CD4-positive, alpha-beta T cell (primary cell): ENCODE results near the gene DGKB. TPM values are rescaled to one million over a fixed set of nuclear protein-coding genes. Genes with fewer than 3 reads are reported as not detected.

ENCODE experiments used
- ATAC-seq: fragments of 200-7000 bp; cut with Tn5 transposase; one replicate; pipeline ENCODE4 v1.10.0; 2022; ENCODE audit warnings: mild to moderate bottlenecking; ENCODE audit not compliant: poor library complexity
- CTCF ChIA-PET: fragments of 350-600 bp; sonication (Branson Sonifier 250); formaldehyde crosslinking; loops from one replicate; lab custom pipeline; 2021; ENCODE audit warnings: antibody characterized with exemption, inconsistent platforms; lab: Charles Lee
- POLR2A ChIA-PET: fragments of 350-600 bp; sonication (Branson Sonifier 250); formaldehyde crosslinking; loops from one replicate; lab custom pipeline; 2021; ENCODE audit warnings: antibody characterized with exemption, inconsistent platforms; lab: Charles Lee
- DNase-seq, 14 experiments: peaks; one replicate each; pipeline ENCODE4 v3.0.0-alpha.2; 2013 to 2020; ENCODE audit warnings: mixed read lengths in 2 of 14
- H3K27ac ChIP-seq, 2 donors: one replicate each; pipeline versions ENCODE4 v1.5.1 to v1.7.0; 2013; ENCODE audit warnings: low read length in 2 of 2, low read depth in 1 of 2, mild to moderate bottlenecking in 1 of 2
- H3K27me3 ChIP-seq, 2 experiments: 1 replicate in 1 of 2; 2 replicates in 1 of 2; pipeline versions ENCODE4 v1.6.1 to v1.7.0; 2013; ENCODE audit warnings: low read length in 2 of 2, control low read depth in 1 of 2, mild to moderate bottlenecking in 1 of 2, moderate library complexity in 1 of 2; ENCODE audit not compliant: insufficient read depth in 2 of 2, control insufficient read depth in 1 of 2
- H3K36me3 ChIP-seq: one replicate; pipeline ENCODE4 v1.6.1; 2013; ENCODE audit warnings: low read length, control low read depth; ENCODE audit not compliant: insufficient read depth
- H3K4me1 ChIP-seq: one replicate; pipeline ENCODE4 v1.6.1; 2013; ENCODE audit warnings: low read length, control low read depth; ENCODE audit not compliant: insufficient read depth
- H3K4me3 ChIP-seq: one replicate; pipeline ENCODE4 v1.5.1; 2013; ENCODE audit warnings: mild to moderate bottlenecking, low read length, moderate library complexity
- H3K9me3 ChIP-seq, 2 experiments: 1 replicate in 1 of 2; 2 replicates in 1 of 2; pipeline versions ENCODE4 v1.6.1 to v1.7.0; 2013; ENCODE audit warnings: low read length in 2 of 2, mild to moderate bottlenecking in 2 of 2, control low read depth in 1 of 2, moderate library complexity in 1 of 2; ENCODE audit not compliant: control insufficient read depth in 1 of 2, insufficient read depth in 1 of 2
- H3K27ac Mint-ChIP-seq: one replicate; pipeline ENCODE4 v1.8.0; 2020; ENCODE audit warnings: mixed read lengths
- H3K27me3 Mint-ChIP-seq: one replicate; pipeline ENCODE4 v1.8.0; 2021; ENCODE audit warnings: mixed read lengths
- H3K36me3 Mint-ChIP-seq: one replicate; pipeline ENCODE4 v1.8.0; 2021; ENCODE audit warnings: low read depth, mixed read lengths
- H3K4me1 Mint-ChIP-seq: one replicate; pipeline ENCODE4 v1.8.0; 2021; ENCODE audit warnings: low read depth, mixed read lengths
- H3K4me3 Mint-ChIP-seq: one replicate; pipeline ENCODE4 v1.8.0; 2020; ENCODE audit warnings: mild to moderate bottlenecking, mixed read lengths
- H3K9me3 Mint-ChIP-seq: one replicate; pipeline ENCODE4 v1.8.0; 2020; ENCODE audit warnings: mixed read lengths
- intact Hi-C, 2 experiments: fragments of 100-400 bp; cut with DNase I in 1 of 2; cut with micrococcal nuclease in 1 of 2; formaldehyde crosslinking; loops; one replicate each; pipeline versions ENCODE4 v1.15.1 to v1.9.0; 2023 to 2025; cut with DNase I, micrococcal nuclease
- total RNA-seq, 174 experiments: library from RNA in 2 of 174; stranded (reverse) in 2 of 174; gene quantifications; one replicate each; pipeline ENCODE4 v1.2.3 and lab custom pipeline; 2021 to 2026
- TF ChIP-seq, protein P1 (sequence below): fragments of 200-600 bp; IDR thresholded peaks from one replicate; pipeline ENCODE4 v1.8.0; 2022; ENCODE audit warnings: antibody characterized with exemption, mild to moderate bottlenecking

Gene DGKB
- total RNA-seq, 2 experiments from 2014 or later, result not detected

DNA sequence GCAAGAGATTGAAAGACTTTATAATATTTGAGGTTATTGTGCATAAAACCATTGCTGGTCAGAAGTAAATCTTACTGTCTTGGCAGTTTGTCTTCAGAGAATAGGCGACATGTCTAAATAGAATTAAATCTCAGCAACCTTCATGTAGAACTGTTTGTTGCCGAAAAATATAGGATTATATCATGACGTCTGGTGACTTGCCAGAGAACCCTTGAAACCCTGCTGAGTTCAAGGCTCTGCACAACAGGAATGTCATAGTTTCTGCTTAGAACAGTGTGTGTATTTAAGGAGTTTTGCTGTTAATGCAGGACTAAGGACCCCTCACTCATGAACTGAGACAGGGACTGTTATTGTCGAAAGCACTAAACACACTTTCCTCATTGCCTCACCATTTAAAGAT, 706.7 kb downstream of the DGKB start:
- Histone ChIP-seq H3K4me1 (no peaks in the 10 kb centered on the region), H3K27ac (no peak overlapping the region), H3K4me3 (no peak overlapping the region), H3K9me3 (no peaks in the 10 kb centered on the region), H3K27me3 (no peaks in the 10 kb centered on the region), H3K36me3 (no peaks in the 10 kb centered on the region)
- Mint-ChIP-seq H3K27ac (no peak overlapping the region), H3K4me1 (no peaks in the 10 kb centered on the region), H3K4me3 (no peak overlapping the region), H3K27me3 (no peaks in the 10 kb centered on the region), H3K36me3 (no peaks in the 10 kb centered on the region), H3K9me3 (peaks cover 2% of the 10 kb centered on the region)
- ChIA-PET POLR2A (no interaction called here), CTCF (no interaction called here)
- ATAC-seq (no peak), DNase-seq (no peak)
- intact Hi-C loops, result no loop called here
- TF ChIP-seq, protein P1, sequence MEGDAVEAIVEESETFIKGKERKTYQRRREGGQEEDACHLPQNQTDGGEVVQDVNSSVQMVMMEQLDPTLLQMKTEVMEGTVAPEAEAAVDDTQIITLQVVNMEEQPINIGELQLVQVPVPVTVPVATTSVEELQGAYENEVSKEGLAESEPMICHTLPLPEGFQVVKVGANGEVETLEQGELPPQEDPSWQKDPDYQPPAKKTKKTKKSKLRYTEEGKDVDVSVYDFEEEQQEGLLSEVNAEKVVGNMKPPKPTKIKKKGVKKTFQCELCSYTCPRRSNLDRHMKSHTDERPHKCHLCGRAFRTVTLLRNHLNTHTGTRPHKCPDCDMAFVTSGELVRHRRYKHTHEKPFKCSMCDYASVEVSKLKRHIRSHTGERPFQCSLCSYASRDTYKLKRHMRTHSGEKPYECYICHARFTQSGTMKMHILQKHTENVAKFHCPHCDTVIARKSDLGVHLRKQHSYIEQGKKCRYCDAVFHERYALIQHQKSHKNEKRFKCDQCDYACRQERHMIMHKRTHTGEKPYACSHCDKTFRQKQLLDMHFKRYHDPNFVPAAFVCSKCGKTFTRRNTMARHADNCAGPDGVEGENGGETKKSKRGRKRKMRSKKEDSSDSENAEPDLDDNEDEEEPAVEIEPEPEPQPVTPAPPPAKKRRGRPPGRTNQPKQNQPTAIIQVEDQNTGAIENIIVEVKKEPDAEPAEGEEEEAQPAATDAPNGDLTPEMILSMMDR, result no peak

DNA sequence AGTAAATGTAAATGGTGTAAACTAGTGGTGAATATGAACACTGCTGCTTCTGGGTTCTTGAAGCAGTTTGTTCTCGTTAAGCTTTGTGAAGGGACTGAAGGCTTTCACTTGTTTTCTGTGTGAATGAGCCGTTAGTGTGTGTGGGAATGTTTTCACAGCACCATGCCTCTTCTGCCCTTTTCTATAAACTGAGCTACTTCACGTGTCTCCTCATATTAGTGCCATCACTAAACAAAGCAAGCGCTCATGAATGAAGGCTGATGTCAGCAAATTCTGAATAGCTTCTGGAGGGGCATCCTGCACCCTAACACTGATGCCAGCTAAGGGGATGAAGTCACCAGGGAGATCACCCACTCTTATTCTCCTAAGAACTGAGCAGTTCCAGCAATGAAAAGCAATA, 707.5 kb downstream of the DGKB start:
- intact Hi-C loops, result no loop called here
- DNase-seq, result no peak
- ATAC-seq, result no peak
- TF ChIP-seq, protein P1, result no peak
- no peak overlapping the region for H3K4me3 Mint-ChIP-seq
- H3K27me3 ChIP-seq, result no peaks in the 10 kb centered on the region
- H3K4me1 Mint-ChIP-seq, result no peaks in the 10 kb centered on the region
- ChIA-PET CTCF (no interaction called here), POLR2A (no interaction called here)
- no peak overlapping the region for H3K4me3 ChIP-seq
- H3K27ac ChIP-seq, result no peak overlapping the region
- no peak overlapping the region for H3K27ac Mint-ChIP-seq
- no peaks in the 10 kb centered on the region for H3K27me3 Mint-ChIP-seq
- H3K36me3 ChIP-seq, result no peaks in the 10 kb centered on the region
- no peaks in the 10 kb centered on the region for H3K36me3 Mint-ChIP-seq
- H3K4me1 ChIP-seq, result no peaks in the 10 kb centered on the region
- no peaks in the 10 kb centered on the region for H3K9me3 ChIP-seq
- H3K9me3 Mint-ChIP-seq, result peaks cover 2% of the 10 kb centered on the region

DNA sequence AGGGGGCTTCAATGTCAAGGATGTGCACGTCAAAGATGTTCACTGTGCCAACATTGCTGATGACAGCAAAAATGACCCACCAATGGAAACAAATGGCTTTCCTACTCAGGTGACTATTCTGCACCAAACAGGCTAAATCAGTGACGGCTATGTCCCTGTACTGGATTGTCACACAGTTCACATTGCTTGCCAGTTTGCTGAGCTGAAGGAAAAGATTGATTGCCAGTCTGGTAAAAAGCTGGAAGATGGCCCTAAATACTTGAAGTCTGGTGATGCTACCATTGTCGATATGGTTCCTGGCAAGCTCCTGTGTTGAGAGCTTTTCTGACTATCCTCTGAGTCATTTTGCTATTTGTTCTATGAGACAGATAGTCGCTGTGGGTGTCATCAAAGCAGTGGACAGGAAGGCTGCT, 710.9 kb downstream of the DGKB start:
- ChIA-PET POLR2A (no interaction called here), CTCF (no interaction called here)
- no peak for ATAC-seq
- Histone ChIP-seq H3K27me3 (no peaks in the 10 kb centered on the region), H3K36me3 (no peaks in the 10 kb centered on the region), H3K27ac (no peak overlapping the region), H3K4me1 (no peaks in the 10 kb centered on the region), H3K9me3 (peaks cover 3 to 9% of the 10 kb centered on the region in 2 experiments), H3K4me3 (no peak overlapping the region)
- no peaks in the 10 kb centered on the region for H3K27me3 Mint-ChIP-seq
- H3K36me3 Mint-ChIP-seq, result no peaks in the 10 kb centered on the region
- H3K4me3 Mint-ChIP-seq, result no peak overlapping the region
- DNase-seq, result no peak
- TF ChIP-seq, protein P1, result no peak
- H3K4me1 Mint-ChIP-seq, result no peaks in the 10 kb centered on the region
- H3K9me3 Mint-ChIP-seq, result peaks cover 10% of the 10 kb centered on the region
- intact Hi-C loops, result no loop called here
- no peak overlapping the region for H3K27ac Mint-ChIP-seq
